Measurements from ENCODE around the gene ATG4D.
A peak's percentile ranks its signal among the peaks of the same experiment; 100 is the strongest.

Gene ATG4D

GRCh38 chr19:10543420-10544241, at the start of gene ATG4D:
ATG4D (plus strand) TSS chr19:10543904; CDS start chr19:10544091, 187 bp downstream.
- DNase-seq = peak; percentile 90

GRCh38 chr19:10497371-10497770, 46.3 kb upstream of the ATG4D start:
- DNase-seq = no peak

- DNase-seq = no peak
These were observed 44.0 kb upstream of the ATG4D start for GRCh38 chr19:10499550-10500246.

- no peak for DNase-seq
These were observed 43.5 kb upstream of the ATG4D start for GRCh38 chr19:10500247-10500592.

GRCh38 chr19:10501971-10502523, 41.7 kb upstream of the ATG4D start:
- DNase-seq = peak; percentile 55

GRCh38 chr19:10502524-10503001, 41.1 kb upstream of the ATG4D start:
- DNase-seq = peak; percentile 91

GRCh38 chr19:10503002-10503789, 40.5 kb upstream of the ATG4D start, which contains the start of gene KEAP1:
KEAP1 (minus strand) TSS chr19:10503356; CDS start chr19:10500033, 3,323 bp downstream.
- peak; percentile 49 for DNase-seq

GRCh38 chr19:10505583-10506229, 38.0 kb upstream of the ATG4D start:
- DNase-seq = peak; percentile 88

- no peak for DNase-seq
These were observed 35.7 kb upstream of the ATG4D start for GRCh38 chr19:10508036-10508435.

GRCh38 chr19:10508707-10509106, 35.0 kb upstream of the ATG4D start:
- peak; percentile 7 for DNase-seq

- DNase-seq = peak; percentile 68
These were observed 33.4 kb upstream of the ATG4D start for GRCh38 chr19:10510301-10510802.

- DNase-seq = no peak
These were observed 30.5 kb upstream of the ATG4D start for GRCh38 chr19:10513223-10513622.

- DNase-seq = peak; percentile 21
These were observed 29.2 kb upstream of the ATG4D start for GRCh38 chr19:10514211-10515145.

- no peak for DNase-seq
These were observed 27.7 kb upstream of the ATG4D start for GRCh38 chr19:10516064-10516385.

- peak; percentile 11 for DNase-seq
These were observed 26.9 kb upstream of the ATG4D start for GRCh38 chr19:10516671-10517286.

GRCh38 chr19:10517361-10517759, 26.3 kb upstream of the ATG4D start, which contains the start of gene S1PR5:
S1PR5 (minus strand) TSS chr19:10517447; CDS start chr19:10515011, 2,436 bp downstream.
- DNase-seq = peak; percentile 21

- peak; percentile 39 for DNase-seq
These were observed 25.8 kb upstream of the ATG4D start for GRCh38 chr19:10517760-10518443.

GRCh38 chr19:10518444-10519361, 25.0 kb upstream of the ATG4D start:
- peak; percentile 17 for DNase-seq

- DNase-seq = no peak
These were observed 24.3 kb upstream of the ATG4D start for GRCh38 chr19:10519421-10519820.

Measured in CD4-positive, alpha-beta T cell treated with Interleukin-17A for 4 hours (primary cell).